HL-60 (cell line): ENCODE data around the gene RAB5IF.

Experiments used
- DNase-seq, 2 experiments: peaks; one replicate each; pipeline ENCODE4 v3.0.0-alpha.2; 2010 to 2020; ENCODE audit warnings: low read depth in 1 of 2, low spot score in 1 of 2
- H3K27ac ChIP-seq: fragments of 250-450 bp; sonication (Bioruptor Pico); replicated peaks from 2 replicates; pipeline ENCODE4 v1.5.1; 2020; ENCODE audit warnings: mild to moderate bottlenecking, moderate library complexity
- H3K27me3 ChIP-seq: fragments of 250-450 bp; sonication (Bioruptor Pico); 2 replicates; pipeline ENCODE4 v1.5.1; 2021; ENCODE audit warnings: mild to moderate bottlenecking, moderate library complexity; ENCODE audit not compliant: insufficient read depth, poor library complexity, severe bottlenecking
- H3K4me3 ChIP-seq: replicated peaks from 2 replicates; pipeline ENCODE4 v1.5.1; 2011; ENCODE audit warnings: mild to moderate bottlenecking, control low read depth, low read length; ENCODE audit not compliant: insufficient read depth
- CTCF ChIP-seq: IDR thresholded peaks from one replicate; pipeline ENCODE4 v1.5.1; 2011; ENCODE audit warnings: low read length, control low read depth, inconsistent platforms; ENCODE audit not compliant: insufficient read depth
- GABPA ChIP-seq: IDR thresholded peaks from 2 replicates; pipeline ENCODE4 v1.6.1; 2012; ENCODE audit warnings: low read depth
- POLR2AphosphoS5 ChIP-seq: IDR thresholded peaks from 2 replicates; pipeline ENCODE4 v1.6.1; 2012; ENCODE audit warnings: low read depth
- REST ChIP-seq: IDR thresholded peaks from 2 replicates; pipeline ENCODE4 v1.6.1; 2012; ENCODE audit warnings: low read depth; ENCODE audit not compliant: insufficient replicate concordance
- SPI1 ChIP-seq: IDR thresholded peaks from 2 replicates; pipeline ENCODE4 v1.6.1; 2012; ENCODE audit warnings: low read depth, mild to moderate bottlenecking, borderline replicate concordance

The RAB5IF gene

DNA sequence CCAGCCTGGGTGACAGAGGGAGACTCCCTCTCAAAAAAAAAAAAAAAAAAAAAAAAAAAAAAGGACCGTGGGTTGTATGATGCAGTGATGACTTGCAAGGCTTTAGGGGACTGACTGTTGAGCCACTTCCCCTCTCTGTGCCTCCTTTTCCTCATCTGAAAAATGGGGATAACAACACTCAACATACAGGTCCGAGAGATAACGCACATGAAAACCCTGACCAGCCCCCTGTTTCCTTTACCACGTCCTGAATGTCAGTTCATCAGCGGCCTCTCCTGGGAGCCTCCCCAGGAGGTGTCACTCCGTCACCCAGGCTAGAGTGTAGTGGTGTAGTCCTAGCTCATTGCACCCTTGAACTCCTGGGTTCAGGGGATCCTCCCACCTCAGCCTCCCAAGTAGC is 36.6 kb downstream of the RAB5IF start:
- no peak for DNase-seq
- peak; percentile 18; the same call in 1 of the 2 replicates for TF ChIP-seq SPI1
- no peak for TF ChIP-seq GABPA
- no peaks in the 10 kb centered on the region for H3K27me3 ChIP-seq
- no peak overlapping the region for H3K27ac ChIP-seq
- no peak overlapping the region for H3K4me3 ChIP-seq

GRCh38 chr20:36644032-36644705 is 38.6 kb downstream of the RAB5IF start:
- no peak overlapping the region for H3K27ac ChIP-seq
- no peak overlapping the region for H3K4me3 ChIP-seq
- no peak for TF ChIP-seq REST
- TF ChIP-seq SPI1: no peak
- TF ChIP-seq POLR2AphosphoS5: no peak
- no peak for TF ChIP-seq GABPA
- TF ChIP-seq CTCF: no peak
- no peak for DNase-seq
- no peaks in the 10 kb centered on the region for H3K27me3 ChIP-seq

DNA sequence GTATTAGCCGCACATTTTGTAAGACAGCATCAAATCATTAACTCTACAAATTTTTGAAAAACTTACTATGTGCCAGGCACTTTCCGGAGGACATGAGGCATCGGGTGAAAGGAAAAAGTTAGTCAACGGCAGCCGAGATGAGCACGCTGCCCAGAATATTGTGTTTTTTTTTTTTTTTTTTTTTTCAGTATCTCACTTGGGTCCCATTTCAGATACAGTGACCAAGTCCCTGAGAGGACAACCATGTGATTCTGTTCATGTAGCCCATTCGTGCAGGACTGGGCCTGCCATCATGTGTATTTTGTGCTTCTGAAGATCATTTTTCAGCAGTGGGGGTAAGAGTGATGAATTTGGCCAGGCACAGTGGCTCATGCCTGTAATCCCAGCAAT is 39.1 kb downstream of the RAB5IF start:
- no peak for TF ChIP-seq CTCF
- TF ChIP-seq SPI1: no peak
- TF ChIP-seq GABPA: no peak
- no peak for TF ChIP-seq POLR2AphosphoS5
- TF ChIP-seq REST: no peak
- Histone ChIP-seq H3K27ac (no peak overlapping the region), H3K27me3 (no peaks in the 10 kb centered on the region), H3K4me3 (no peak overlapping the region)
- DNase-seq: no peak

GRCh38 chr20:36645353-36645752 is 39.8 kb downstream of the RAB5IF start:
- no peak overlapping the region for H3K4me3 ChIP-seq
- peak overlapping the region; percentile 58 for H3K27ac ChIP-seq
- H3K27me3 ChIP-seq: no peaks in the 10 kb centered on the region
- DNase-seq: no peak
- no peak for TF ChIP-seq GABPA
- no peak for TF ChIP-seq REST
- no peak for TF ChIP-seq SPI1
- TF ChIP-seq POLR2AphosphoS5: no peak
- no peak for TF ChIP-seq CTCF
